Thymus (tissue), 11 donors: ENCODE data around the gene SEC14L2. TPM values are rescaled to one million over a fixed set of nuclear protein-coding genes. Genes with fewer than 3 reads are reported as not detected.
A peak's percentile ranks its signal among the peaks of the same experiment; 100 is the strongest.

ENCODE experiments used
- DNase-seq, 9 donors: peaks; one replicate each; pipeline ENCODE4 v3.0.0-alpha.2; 2013; ENCODE audit warnings: low spot score in 9 of 9, low read depth in 6 of 9, missing footprints in 1 of 9
- H3K27ac ChIP-seq, 2 donors: one replicate each; pipeline ENCODE4 v1.5.1; 2013; ENCODE audit warnings: control low read depth in 1 of 2, low read depth in 1 of 2, low read length in 1 of 2, mild to moderate bottlenecking in 1 of 2, moderate library complexity in 1 of 2
- H3K27me3 ChIP-seq, 2 donors: one replicate each; pipeline ENCODE4 v1.5.1; 2013; ENCODE audit warnings: low read length in 1 of 2; ENCODE audit not compliant: control insufficient read depth in 2 of 2, insufficient read depth in 1 of 2
- H3K36me3 ChIP-seq, 2 donors: one replicate each; pipeline ENCODE4 v1.5.1; 2013; ENCODE audit warnings: low read length in 1 of 2, mild to moderate bottlenecking in 1 of 2, moderate library complexity in 1 of 2; ENCODE audit not compliant: control insufficient read depth in 2 of 2, insufficient read depth in 2 of 2
- H3K4me1 ChIP-seq, 2 donors: one replicate each; pipeline ENCODE4 v1.5.1; 2013; ENCODE audit warnings: low read length in 2 of 2; ENCODE audit not compliant: control insufficient read depth in 2 of 2, insufficient read depth in 2 of 2
- H3K4me3 ChIP-seq, 2 donors: one replicate each; pipeline ENCODE4 v1.5.1; 2013; ENCODE audit warnings: low read length in 2 of 2, control low read depth in 1 of 2, mild to moderate bottlenecking in 1 of 2
- H3K9me3 ChIP-seq, 2 donors: one replicate each; pipeline ENCODE4 v1.5.1; 2013; ENCODE audit warnings: low read length in 1 of 2, mild to moderate bottlenecking in 1 of 2; ENCODE audit not compliant: control insufficient read depth in 2 of 2, insufficient read depth in 1 of 2
- WGBS: extraction: QIAGEN DNeasy Blood & Tissue Kit; methylation state at CpG from one replicate; pipeline ENCODE4 v1.1.7; 2013; 5-methylcytosine and 5-hydroxymethylcytosine counted together
- polyA plus RNA-seq: library from polyadenylated mRNA; stranded (reverse); fragments of 200-250 nt; gene quantifications from one replicate; pipeline ENCODE4 v1.2.3, GENCODE V29; 2013
- total RNA-seq: library from RNA; stranded (reverse); fragments of 120-200 nt; gene quantifications from one replicate; pipeline ENCODE4 v1.2.4, GENCODE V29; 2013
- donor health status: healthy.

The SEC14L2 gene
- total and polyA plus RNA-seq, 2 donors, result 6.2 to 7.2 TPM

- WGBS, result 90% methylated on average over 3 of the region's 3 CpGs
- Histone ChIP-seq H3K4me3 (no peak overlapping the region), H3K27me3 (no peaks in the 10 kb centered on the region), H3K36me3 (peaks cover 33 to 34% of the 10 kb centered on the region in 2 donors), H3K4me1 (peaks cover 0 to 11% of the 10 kb centered on the region in 2 donors), H3K9me3 (no peaks in the 10 kb centered on the region), H3K27ac (no peak overlapping the region)
- DNase-seq, result peak in 1 of 9 donors; percentile 38
Measured at GRCh38 chr22:30411780-30412179, 15.0 kb downstream of the SEC14L2 start.

GRCh38 chr22:30413001-30413400, 16.2 kb downstream of the SEC14L2 start:
- Histone ChIP-seq H3K27ac (no peak overlapping the region), H3K36me3 (peaks cover 30 to 41% of the 10 kb centered on the region in 2 donors), H3K9me3 (no peaks in the 10 kb centered on the region), H3K4me3 (no peak overlapping the region), H3K27me3 (no peaks in the 10 kb centered on the region), H3K4me1 (peaks cover 0 to 11% of the 10 kb centered on the region in 2 donors)
- WGBS, result 98% methylated on average over 4 of the region's 4 CpGs
- no peak for DNase-seq

- peak overlapping the region; percentile 18 to 83 for H3K27ac ChIP-seq
- H3K4me1 ChIP-seq, result peaks cover 0 to 11% of the 10 kb centered on the region in 2 donors
- no peaks in the 10 kb centered on the region for H3K9me3 ChIP-seq
- WGBS, result 86% methylated on average over 5 of the region's 5 CpGs
- no peaks in the 10 kb centered on the region for H3K27me3 ChIP-seq
- peaks cover 30 to 49% of the 10 kb centered on the region in 2 donors for H3K36me3 ChIP-seq
- no peak overlapping the region for H3K4me3 ChIP-seq
- DNase-seq, result peak in 1 of 9 donors; percentile 38
Measured at GRCh38 chr22:30413745-30414524, 17.1 kb downstream of the SEC14L2 start.

- Histone ChIP-seq H3K27me3 (no peaks in the 10 kb centered on the region), H3K36me3 (peaks cover 30 to 47% of the 10 kb centered on the region in 2 donors), H3K4me1 (peaks cover 0 to 11% of the 10 kb centered on the region in 2 donors), H3K4me3 (no peak overlapping the region), H3K9me3 (no peaks in the 10 kb centered on the region), H3K27ac (peak overlapping the region; percentile 18 to 83)
- no peak for DNase-seq
- 98% methylated on average over 4 of the region's 4 CpGs for WGBS
Measured at GRCh38 chr22:30414525-30415047, 17.8 kb downstream of the SEC14L2 start.

DNA sequence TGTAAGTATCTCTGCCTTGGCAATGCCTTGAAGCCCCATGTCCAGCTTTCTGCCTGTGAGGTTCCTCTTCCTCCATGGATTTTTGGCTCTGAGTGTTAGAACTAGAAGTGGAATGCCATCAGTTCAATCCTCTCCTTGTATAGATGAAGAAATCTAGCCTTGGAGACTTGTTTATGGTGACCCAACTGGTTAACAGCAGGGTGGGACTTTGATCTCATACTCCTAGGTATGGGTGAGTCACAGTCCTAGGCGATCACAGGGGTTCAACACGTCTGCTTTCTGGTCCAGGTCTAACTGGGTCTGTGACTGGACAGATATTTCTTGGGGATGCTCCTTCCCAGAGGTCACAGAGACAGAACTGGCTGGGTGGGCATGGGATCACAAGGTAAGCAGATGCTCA, 19.6 kb downstream of the SEC14L2 start:
- H3K36me3 ChIP-seq, result peaks cover 29 to 39% of the 10 kb centered on the region in 2 donors
- DNase-seq, result no peak
- peaks cover 0 to 11% of the 10 kb centered on the region in 2 donors for H3K4me1 ChIP-seq
- no peak overlapping the region for H3K4me3 ChIP-seq
- no peak overlapping the region for H3K27ac ChIP-seq
- WGBS, result 98% methylated on average over 2 of the region's 2 CpGs
- no peaks in the 10 kb centered on the region for H3K9me3 ChIP-seq
- H3K27me3 ChIP-seq, result no peaks in the 10 kb centered on the region

- no peak for DNase-seq
- no peaks in the 10 kb centered on the region for H3K9me3 ChIP-seq
- peaks cover 0 to 11% of the 10 kb centered on the region in 2 donors for H3K4me1 ChIP-seq
- H3K27me3 ChIP-seq, result no peaks in the 10 kb centered on the region
- H3K36me3 ChIP-seq, result peaks cover 29 to 39% of the 10 kb centered on the region in 2 donors
- WGBS, result 100% methylated on average over 1 of the region's 1 CpG
- no peak overlapping the region for H3K4me3 ChIP-seq
- no peak overlapping the region for H3K27ac ChIP-seq
Measured at GRCh38 chr22:30416837-30417236, 20.0 kb downstream of the SEC14L2 start.

DNA sequence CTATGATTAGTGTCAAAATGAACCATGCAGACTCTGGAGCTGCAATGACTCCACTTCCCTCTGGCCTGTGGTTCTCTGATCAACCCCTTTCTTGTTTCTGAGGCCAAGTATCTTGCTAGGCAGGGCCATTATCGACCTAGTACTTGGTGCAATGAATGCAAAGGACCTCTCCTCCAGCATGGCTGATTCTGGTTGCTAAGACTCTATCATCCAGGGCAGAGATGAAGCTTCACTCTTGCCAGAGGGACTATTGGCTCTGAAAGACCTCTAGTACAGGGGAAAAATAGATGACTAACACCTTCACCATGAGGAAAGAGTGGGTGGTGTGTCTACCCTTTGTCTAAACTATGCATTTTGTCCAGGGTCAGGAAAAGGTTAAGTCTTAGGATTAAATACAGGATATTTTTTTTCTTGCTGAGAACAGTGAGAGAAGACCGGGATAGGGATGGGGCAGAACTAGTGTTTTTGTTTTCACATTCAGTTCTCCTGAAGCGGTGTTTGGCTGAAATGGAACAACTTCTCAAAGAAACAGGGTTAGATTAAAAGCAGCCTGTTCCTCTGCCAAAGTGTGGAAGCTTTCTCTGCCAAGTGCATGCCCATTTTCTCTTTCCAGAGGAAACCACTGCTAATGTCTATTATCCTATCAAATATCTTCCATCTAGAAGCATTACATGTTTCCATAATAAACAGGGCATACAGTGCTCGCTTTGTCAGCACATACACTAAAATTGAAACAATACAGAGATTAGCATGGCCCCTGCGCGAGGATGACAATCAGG, 23.7 kb downstream of the SEC14L2 start:
- Histone ChIP-seq H3K4me1 (peaks cover 12 to 29% of the 10 kb centered on the region in 2 donors), H3K9me3 (peaks cover 0 to under 1% of the 10 kb centered on the region in 2 donors), H3K27ac (no peak overlapping the region), H3K4me3 (no peak overlapping the region), H3K36me3 (peaks cover 19 to 32% of the 10 kb centered on the region in 2 donors), H3K27me3 (no peaks in the 10 kb centered on the region)
- no peak for DNase-seq
- 97% methylated on average over 6 of the region's 6 CpGs for WGBS

DNA sequence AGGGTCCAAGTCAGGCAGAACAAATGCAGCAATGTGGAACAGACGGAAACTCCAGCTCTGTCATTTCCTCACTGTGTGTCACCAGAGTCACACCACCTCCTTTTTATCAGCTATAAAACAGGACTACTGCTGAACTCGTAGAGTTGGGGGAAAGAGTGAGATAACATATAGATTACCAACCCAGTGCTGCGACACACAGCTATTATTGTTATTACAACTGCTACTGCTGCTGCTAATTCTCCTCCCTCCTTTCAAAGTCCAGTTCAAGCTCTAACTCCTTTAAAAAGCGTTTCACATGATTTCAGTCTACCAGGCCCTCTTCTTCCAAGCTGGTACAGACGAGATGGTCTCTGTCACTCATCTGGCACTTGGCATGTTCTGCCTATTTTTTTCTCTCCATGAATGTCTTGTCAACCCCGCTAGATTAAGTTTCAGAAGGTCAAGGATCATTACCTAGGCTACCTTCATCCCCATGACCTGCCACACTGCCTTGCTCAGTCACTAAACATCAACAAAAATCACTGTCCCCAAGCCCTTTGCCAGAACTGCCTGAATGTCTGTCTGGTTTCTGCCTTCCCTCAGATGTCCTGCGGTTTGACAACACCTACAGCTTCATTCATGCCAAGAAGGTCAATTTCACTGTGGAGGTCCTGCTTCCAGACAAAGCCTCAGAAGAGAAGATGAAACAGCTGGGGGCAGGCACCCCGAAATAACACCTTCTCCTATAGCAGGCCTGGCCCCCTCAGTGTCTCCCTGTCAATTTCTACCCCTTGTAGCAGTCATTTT, 25.1 kb downstream of the SEC14L2 start:
- Histone ChIP-seq H3K4me1 (peaks cover 14 to 43% of the 10 kb centered on the region in 2 donors), H3K9me3 (peaks cover 0 to 1% of the 10 kb centered on the region in 2 donors), H3K27me3 (no peaks in the 10 kb centered on the region), H3K4me3 (no peak overlapping the region), H3K36me3 (peaks cover 7 to 20% of the 10 kb centered on the region in 2 donors), H3K27ac (no peak overlapping the region)
- DNase-seq, result no peak
- 96% methylated on average over 8 of the region's 8 CpGs for WGBS
